ENCODE measurements around the gene SLC25A21. TPM values are rescaled to one million over a fixed set of nuclear protein-coding genes. Genes with fewer than 3 reads are reported as not detected.
A peak's percentile ranks its signal among the peaks of the same experiment; 100 is the strongest.

SLC25A21 gene
- total RNA-seq, 1 experiment from 2014 or later, result 7.1 TPM

GRCh38 chr14:36655571-36655962 lies 516.8 kb downstream of the SLC25A21 start:
- no peaks in the 10 kb centered on the region for H3K23me2 ChIP-seq (ENCODE audit: insufficient read length, low read depth, low read length, poor library complexity, severe bottlenecking)
- no CpG with 5 or more reads among the region's 11 CpGs for WGBS (ENCODE audit: extremely low coverage, insufficient read length, low lambda C conversion rate)
- TF ChIP-seq, protein P1, sequence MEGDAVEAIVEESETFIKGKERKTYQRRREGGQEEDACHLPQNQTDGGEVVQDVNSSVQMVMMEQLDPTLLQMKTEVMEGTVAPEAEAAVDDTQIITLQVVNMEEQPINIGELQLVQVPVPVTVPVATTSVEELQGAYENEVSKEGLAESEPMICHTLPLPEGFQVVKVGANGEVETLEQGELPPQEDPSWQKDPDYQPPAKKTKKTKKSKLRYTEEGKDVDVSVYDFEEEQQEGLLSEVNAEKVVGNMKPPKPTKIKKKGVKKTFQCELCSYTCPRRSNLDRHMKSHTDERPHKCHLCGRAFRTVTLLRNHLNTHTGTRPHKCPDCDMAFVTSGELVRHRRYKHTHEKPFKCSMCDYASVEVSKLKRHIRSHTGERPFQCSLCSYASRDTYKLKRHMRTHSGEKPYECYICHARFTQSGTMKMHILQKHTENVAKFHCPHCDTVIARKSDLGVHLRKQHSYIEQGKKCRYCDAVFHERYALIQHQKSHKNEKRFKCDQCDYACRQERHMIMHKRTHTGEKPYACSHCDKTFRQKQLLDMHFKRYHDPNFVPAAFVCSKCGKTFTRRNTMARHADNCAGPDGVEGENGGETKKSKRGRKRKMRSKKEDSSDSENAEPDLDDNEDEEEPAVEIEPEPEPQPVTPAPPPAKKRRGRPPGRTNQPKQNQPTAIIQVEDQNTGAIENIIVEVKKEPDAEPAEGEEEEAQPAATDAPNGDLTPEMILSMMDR (conservative IDR thresholded peaks at IDR 0.05), result no peak
- no peak overlapping the region for H2AFZ ChIP-seq (ENCODE audit: low read length)
- H3K79me2 ChIP-seq (ENCODE audit: insufficient read depth, low read length), result no peaks in the 10 kb centered on the region
- no peaks in the 10 kb centered on the region for H4K20me1 ChIP-seq (ENCODE audit: control insufficient read depth, insufficient read depth, insufficient read length)
- H4K91ac ChIP-seq (ENCODE audit: insufficient read length, low read depth, low read length), result no peak overlapping the region
- H2BK20ac ChIP-seq (ENCODE audit: low read depth, low read length, poor library complexity, severe bottlenecking), result no peak overlapping the region
- Mint-ChIP-seq H3K36me3 (ENCODE audit: insufficient read depth in 1 of 3, low read depth in 3 of 3) (no peaks in the 10 kb centered on the region; a peak in 2 of 7 replicates), H3K4me1 (peaks cover 9 to 39% of the 10 kb centered on the region in 2 experiments), H3K9me3 (peaks cover under 1 to 10% of the 10 kb centered on the region in 2 experiments; a peak in 2 of 5 replicates), H3K27me3 (ENCODE audit: low read depth) (peaks cover 100% of the 10 kb centered on the region), H3K27ac (no peak overlapping the region), H3K4me3 (peak overlapping the region in 1 of 2 experiments; percentile 66; a peak in 3 of 5 replicates)
- H3K9me3 ChIP-seq (ENCODE audit: control insufficient read depth, low read depth, low read length), result no peaks in the 10 kb centered on the region
- H2AK5ac ChIP-seq (ENCODE audit: insufficient read length, low read length), result no peak overlapping the region
- peak; percentile 51 for DNase-seq
- no peak overlapping the region for H3K27ac ChIP-seq (ENCODE audit: insufficient read length, low read depth, low read length)
- H3K23ac ChIP-seq (ENCODE audit: insufficient read length, low read depth, low read length), result no peak overlapping the region
- no peaks in the 10 kb centered on the region for H3K79me1 ChIP-seq (ENCODE audit: insufficient read depth, low read depth, low read length, poor library complexity, severe bottlenecking)
- H3K4me2 ChIP-seq (ENCODE audit: insufficient read depth, insufficient read length, low read length), result peak overlapping the region; percentile 44
- H2BK120ac ChIP-seq (ENCODE audit: low read depth, low read length, poor library complexity, severe bottlenecking), result no peak overlapping the region
- no peaks in the 10 kb centered on the region for H3K4me1 ChIP-seq (ENCODE audit: insufficient read depth, low read length)
- H3T11ph ChIP-seq (ENCODE audit: low read length), result no peak overlapping the region
- H2BK12ac ChIP-seq (ENCODE audit: insufficient read length, low read depth, low read length), result no peak overlapping the region
- no peak overlapping the region for H3K18ac ChIP-seq (ENCODE audit: insufficient read length, low read depth, low read length)
- no peak overlapping the region for H2BK5ac ChIP-seq (ENCODE audit: insufficient read length, low read length)
- no peak overlapping the region for H3K4ac ChIP-seq (ENCODE audit: low read depth, low read length)
- H3K27me3 ChIP-seq (ENCODE audit: insufficient read depth, low read length), result peaks cover 97% of the 10 kb centered on the region
- H3K56ac ChIP-seq (ENCODE audit: insufficient read length, low read depth, low read length), result no peak overlapping the region
- H2BK15ac ChIP-seq (ENCODE audit: low read depth, low read length), result no peak overlapping the region
- H3K9ac ChIP-seq (ENCODE audit: extremely low read depth, insufficient read length, low read length), result no peak overlapping the region
- no peak overlapping the region for H3K14ac ChIP-seq (ENCODE audit: insufficient read depth, low read length)
- H4K5ac ChIP-seq (ENCODE audit: insufficient read length, low read depth, low read length), result no peak overlapping the region
- H4K8ac ChIP-seq (replicated peaks; ENCODE audit: insufficient read length, low read depth, low read length), result no peak overlapping the region

Data from H9 (cell line).